AG04450 (cell line): ENCODE results near the gene ARG2. TPM values are rescaled to one million over a fixed set of nuclear protein-coding genes. Genes with fewer than 3 reads are reported as not detected.

Experiments used
- CTCF ChIA-PET: fragments of 300-600, 350-600 bp; formaldehyde crosslinking; extraction: SDS; loops from one replicate; lab custom pipeline; 2022; ENCODE audit warnings: antibody characterized with exemption, inconsistent platforms; lab: Charles Lee
- POLR2A ChIA-PET: fragments of 350-600 bp; formaldehyde crosslinking; extraction: SDS; loops from one replicate; lab custom pipeline; 2021; ENCODE audit warnings: antibody characterized with exemption, inconsistent platforms; lab: Yijun Ruan, JAX
- DNase-seq: peaks from one replicate; pipeline ENCODE4 v3.0.0-alpha.2; 2011; ENCODE audit warnings: low read depth, low spot score
- H3K27ac ChIP-seq: one replicate; pipeline ENCODE4 v1.5.1; 2012; ENCODE audit warnings: low read depth, low read length, control low read depth
- H3K27me3 ChIP-seq: one replicate; pipeline ENCODE4 v1.6.0; 2012; ENCODE audit warnings: low read length; ENCODE audit not compliant: control insufficient read depth, insufficient read depth
- H3K4me3 ChIP-seq: 2 replicates; pipeline ENCODE4 v1.5.1; 2011; ENCODE audit warnings: mild to moderate bottlenecking, low read depth, low read length, control low read depth
- H3K9me3 ChIP-seq: 2 replicates; pipeline ENCODE4 v1.5.1; 2012; ENCODE audit warnings: low read length; ENCODE audit not compliant: control insufficient read depth, insufficient read depth
- CTCF ChIP-seq: IDR thresholded peaks from 2 replicates; pipeline ENCODE4 v1.5.1; 2011; ENCODE audit warnings: low read depth, low read length, control low read depth, inconsistent platforms
- polyA plus RNA-seq: library from polyadenylated mRNA; depleted of rRNA; stranded (reverse); fragments of >200 nt; gene quantifications from 2 replicates; pipeline ENCODE4 v1.2.3, GENCODE V29; 2011; rRNA removed
- small RNA-seq: library from RNA; depleted of rRNA; stranded (forward); fragments of <200 nt; gene quantifications from one replicate; pipeline ENCODE3, GENCODE V24; 2012; ENCODE audit warnings: low read depth; ENCODE audit not compliant: insufficient read length

ARG2 gene
- polyA plus RNA-seq, 1 experiment, result 2.6 TPM

DNA sequence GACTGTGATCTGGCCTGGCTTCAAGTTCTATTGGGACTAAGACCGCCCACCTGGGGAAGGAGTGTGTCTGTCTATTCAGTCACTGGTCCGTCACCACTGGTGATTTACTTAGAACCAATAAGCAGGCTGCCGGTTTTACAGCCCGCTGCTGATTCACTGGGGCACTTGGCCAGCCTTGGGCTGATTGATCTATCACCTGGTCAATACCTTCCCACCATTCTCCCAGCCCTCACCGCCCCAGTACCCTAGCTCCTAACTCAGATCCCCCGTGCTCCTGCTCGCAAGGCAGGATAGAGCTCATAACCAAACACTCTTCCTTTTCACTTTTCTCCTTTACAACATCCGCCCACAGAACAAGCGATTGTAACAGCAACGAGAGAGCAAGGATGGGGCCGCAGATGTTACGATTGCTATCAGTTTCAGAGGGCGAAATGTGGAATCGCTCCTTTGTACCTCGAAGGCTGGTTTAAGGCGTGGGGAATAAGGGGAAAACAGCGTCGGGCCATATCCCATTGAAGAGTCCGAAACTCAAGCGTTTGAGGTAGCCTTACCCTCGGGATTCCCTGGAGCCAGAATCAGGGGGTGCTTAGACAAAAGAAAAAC is 75.2 kb downstream of the ARG2 start:
- CTCF ChIA-PET, result interaction anchor here (1.2 to 5.1 kb wide), 7 partner anchors 9 to 335 kb away, joined by 3 to 52 read pairs (median 7); partner anchors contain the start of genes ARG2, ATP6V1D, EIF2S1 and PIGH
- peak; percentile 71 for DNase-seq
- H3K27me3 ChIP-seq, result no peaks in the 10 kb centered on the region
- peak overlapping the region; percentile 94 for H3K4me3 ChIP-seq
- TF ChIP-seq CTCF, result no peak
- no peaks in the 10 kb centered on the region for H3K9me3 ChIP-seq
- H3K27ac ChIP-seq, result peak overlapping the region; percentile 88
- POLR2A ChIA-PET, result interaction anchor here (0.8 to 1.7 kb wide), 8 partner anchors 9 to 95 kb away, joined by 3 to 10 read pairs (median 6); partner anchors contain the start of genes ARG2, PIGH and VTI1B

DNA sequence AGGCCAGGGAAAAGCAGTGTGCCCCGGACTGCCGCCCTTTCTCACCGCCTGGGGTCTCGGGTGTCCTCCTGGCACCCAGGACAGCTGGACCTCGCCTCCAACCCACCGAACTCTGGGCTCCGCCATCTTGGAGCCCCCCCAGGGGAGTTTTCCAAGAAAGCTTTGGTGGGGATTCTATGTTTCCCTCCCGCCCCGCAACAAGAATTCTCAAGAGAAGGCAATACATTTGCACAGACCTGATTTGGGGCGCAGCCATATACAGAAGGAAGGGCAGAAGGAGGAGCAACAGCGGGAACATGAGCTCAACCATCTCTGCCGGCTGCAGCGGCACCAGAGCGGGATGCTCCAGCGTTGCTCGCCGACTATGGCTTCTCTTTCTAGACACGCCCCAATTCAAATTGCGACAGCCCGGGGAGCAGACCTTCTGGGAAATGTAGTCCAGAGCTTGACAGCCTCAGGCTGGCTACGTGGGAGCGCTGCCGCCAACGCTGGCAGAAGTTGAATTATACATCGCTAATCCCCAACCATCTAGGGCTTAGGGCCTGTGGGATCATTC is 75.8 kb downstream of the ARG2 start, which contains the start of gene RDH11:
RDH11 (minus strand) TSS at position 371 of the 556 bp plus-strand sequence; CDS start at position 310, 61 bp downstream.
- POLR2A ChIA-PET, result interaction anchor here (0.7 to 1.7 kb wide), 10 partner anchors 9 to 336 kb away, joined by 3 to 10 read pairs (median 5); partner anchors contain the start of genes ARG2, ATP6V1D, EIF2S1 and PIGH
- CTCF ChIA-PET, result interaction anchor here (1.2 to 5.1 kb wide), 7 partner anchors 9 to 336 kb away, joined by 3 to 52 read pairs (median 7); partner anchors contain the start of genes ARG2, ATP6V1D, EIF2S1 and PIGH
- no peaks in the 10 kb centered on the region for H3K9me3 ChIP-seq
- H3K27me3 ChIP-seq, result no peaks in the 10 kb centered on the region
- peak within 1 kb of the TSS; percentile 88 for H3K27ac ChIP-seq
- peak within 1 kb of the TSS; percentile 94 for H3K4me3 ChIP-seq
- no peak for TF ChIP-seq CTCF
- peak; percentile 76 for DNase-seq

- no peaks in the 10 kb centered on the region for H3K27me3 ChIP-seq
- no peak overlapping the region for H3K4me3 ChIP-seq
- no peak for DNase-seq
- H3K27ac ChIP-seq, result no peak overlapping the region
- no peaks in the 10 kb centered on the region; the same call in 1 of the 2 replicates for H3K9me3 ChIP-seq
- TF ChIP-seq CTCF, result no peak
- ChIA-PET CTCF (interaction anchor here (0.9 kb wide), 1 partner anchor 170 kb away, joined by 3 read pairs; no protein-coding TSS in a partner anchor), POLR2A (no interaction called here)
These were observed 77.3 kb downstream of the ARG2 start for GRCh38 chr14:67697006-67697405.

DNA sequence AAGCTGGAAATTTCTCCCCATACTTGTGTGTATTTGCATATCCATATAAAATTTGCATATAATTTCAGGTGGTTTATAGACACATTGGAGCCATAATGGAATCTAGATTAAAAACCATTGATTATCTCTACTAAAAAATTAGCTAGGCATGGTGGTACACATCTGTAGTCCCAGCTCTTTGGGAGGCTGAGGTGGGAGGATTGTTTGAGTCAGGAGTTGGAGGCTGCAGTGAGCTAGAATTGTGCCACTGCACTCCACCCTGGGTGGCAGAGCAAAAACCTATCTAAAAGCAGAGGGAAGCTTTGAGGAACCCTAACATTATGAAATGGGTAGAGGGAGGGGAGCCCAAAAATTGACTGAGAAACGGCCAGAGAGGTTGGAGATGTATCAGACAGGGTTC is 78.5 kb downstream of the ARG2 start:
- no peak for DNase-seq
- CTCF ChIA-PET, result interaction anchor here (0.9 to 1.1 kb wide), 2 partner anchors 127 to 171 kb away, joined by 3 read pairs; no protein-coding TSS in a partner anchor
- POLR2A ChIA-PET, result no interaction called here
- Histone ChIP-seq H3K9me3 (no peaks in the 10 kb centered on the region; the same call in 1 of the 2 replicates), H3K27ac (no peak overlapping the region), H3K27me3 (no peaks in the 10 kb centered on the region), H3K4me3 (no peak overlapping the region)
- TF ChIP-seq CTCF, result no peak

Small RNA genes lying within 50 kb of the gene (small RNA-seq; reads per million reads assigned to genes)
- gene AL132640.3, result not detected
- not detected for gene RF00019
- not detected for gene RNA5SP386

Other genes with a start within 250 kb of the ARG2 start
- 1.5 and 1.6 TPM in 2 replicates for gene PLEK2, start 207.8 kb upstream of the ARG2 start, polyA plus RNA-seq
- gene TMEM229B, start 131.2 kb upstream of the ARG2 start, polyA plus RNA-seq, result 0.05 and 0.07 TPM in 2 replicates
- gene PLEKHH1, start 86.6 kb upstream of the ARG2 start, polyA plus RNA-seq, result 0.15 and 0.19 TPM in 2 replicates
- 16.0 and 17.6 TPM in 2 replicates for gene PIGH, start 19.7 kb upstream of the ARG2 start, polyA plus RNA-seq
- 110 and 127 TPM in 2 replicates for gene VTI1B, start 54.7 kb downstream of the ARG2 start, polyA plus RNA-seq
- gene RDH11, start 75.8 kb downstream of the ARG2 start, polyA plus RNA-seq, result 101 and 109 TPM in 2 replicates
- not detected in 2 replicates for gene RDH12, start 82.0 kb downstream of the ARG2 start, polyA plus RNA-seq
- gene ZFYVE26, start 196.7 kb downstream of the ARG2 start, polyA plus RNA-seq, result 12.2 and 18.4 TPM in 2 replicates
- gene RAD51B, start 199.9 kb downstream of the ARG2 start, polyA plus RNA-seq, result 6.6 and 7.6 TPM in 2 replicates